Cerebellar cortex (tissue), 1 donor: ENCODE measurements around the gene PRMT9.

Experiments
- DNase-seq: peaks from one replicate; pipeline ENCODE4 v3.0.0-alpha.2; 2015; ENCODE audit warnings: low spot score

Gene PRMT9

DNA sequence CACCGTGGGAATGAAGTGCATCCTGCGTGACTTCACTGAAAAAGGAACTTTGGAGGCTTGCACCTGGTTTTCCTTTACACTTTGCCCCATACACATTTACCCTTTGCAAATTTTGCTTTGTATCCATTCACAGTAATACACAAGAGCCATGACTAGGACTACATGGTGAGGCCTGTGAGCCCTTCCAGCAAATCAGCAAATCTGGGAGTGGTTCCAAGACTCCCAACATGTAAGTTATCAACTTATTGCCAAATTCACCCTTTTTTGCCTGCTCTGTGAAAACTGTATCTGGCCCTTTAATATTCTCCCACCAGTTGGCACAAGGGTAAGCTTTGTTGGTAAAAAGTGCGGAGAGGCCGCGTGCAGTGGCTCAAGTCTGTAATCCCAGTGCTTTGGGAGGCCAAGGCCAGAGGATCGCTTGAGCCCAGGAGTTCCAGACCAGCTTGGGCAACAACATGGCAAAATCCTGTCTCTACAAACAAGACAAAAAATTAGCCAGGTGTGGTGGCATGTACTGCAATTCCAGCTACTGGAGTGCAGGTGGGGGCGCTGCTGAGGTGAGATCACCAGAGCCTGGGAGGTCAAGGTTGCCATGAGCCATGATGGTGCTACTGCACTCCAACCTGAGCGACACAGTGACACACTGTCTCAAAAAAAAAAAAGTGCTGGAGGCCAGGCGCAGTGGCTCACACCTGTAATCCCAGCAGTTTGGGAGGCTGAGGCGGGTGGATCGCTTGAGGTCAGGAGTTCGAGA is 5.0 kb downstream of the PRMT9 start:
- peak; percentile 9 for DNase-seq

- no peak for DNase-seq
These were observed 5.9 kb downstream of the PRMT9 start for GRCh38 chr4:147678106-147678505.

- no peak for DNase-seq
These were observed 9.5 kb downstream of the PRMT9 start for GRCh38 chr4:147674496-147674895.

GRCh38 chr4:147674073-147674472 is 9.9 kb downstream of the PRMT9 start:
- DNase-seq = no peak

DNA sequence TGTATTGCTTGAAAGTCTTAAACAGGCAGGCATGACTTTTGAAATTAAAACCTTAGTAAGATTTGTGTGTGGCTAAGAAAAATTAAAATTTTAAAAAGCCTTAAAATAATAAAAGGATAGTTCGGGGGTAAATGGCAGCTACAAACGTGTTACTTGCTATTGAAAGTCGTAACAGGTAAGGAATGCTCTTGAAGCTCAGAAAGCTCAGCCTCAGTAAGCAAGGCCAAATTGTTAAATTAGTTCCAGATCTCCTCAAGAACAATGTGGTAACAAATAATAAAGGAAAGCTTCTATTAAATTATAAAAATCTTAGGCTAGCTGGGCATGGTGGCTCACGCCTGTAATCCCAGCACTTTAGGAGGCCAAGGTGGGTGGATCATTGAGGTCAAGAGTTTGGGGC is 25.5 kb downstream of the PRMT9 start:
- DNase-seq = no peak

- DNase-seq = no peak
These were observed 28.3 kb downstream of the PRMT9 start for GRCh38 chr4:147655639-147656038.

DNA sequence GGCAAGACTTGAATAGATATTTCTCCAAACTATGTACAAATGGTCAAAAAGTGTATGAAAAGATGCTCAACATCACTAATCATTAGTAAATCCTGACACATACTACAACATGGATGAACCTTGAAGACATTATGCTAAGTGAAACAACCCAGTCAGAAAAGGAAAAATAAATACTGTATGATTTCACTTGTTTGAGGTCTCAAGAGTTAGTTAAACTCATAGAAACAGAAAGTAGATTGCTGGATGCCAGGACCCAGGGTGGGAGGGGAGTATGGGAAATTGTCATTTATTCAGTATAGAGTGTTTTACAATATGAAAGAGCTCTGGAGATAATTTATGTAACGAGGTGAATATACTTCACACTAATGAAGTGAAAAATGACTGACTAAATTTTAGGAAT is 32.4 kb downstream of the PRMT9 start:
- DNase-seq = no peak

GRCh38 chr4:147648656-147649055 is 35.3 kb downstream of the PRMT9 start:
- no peak for DNase-seq

- DNase-seq = no peak
These were observed 38.9 kb downstream of the PRMT9 start for GRCh38 chr4:147645099-147645498.

- DNase-seq = no peak
These were observed 39.5 kb downstream of the PRMT9 start for GRCh38 chr4:147644471-147644870.

DNA sequence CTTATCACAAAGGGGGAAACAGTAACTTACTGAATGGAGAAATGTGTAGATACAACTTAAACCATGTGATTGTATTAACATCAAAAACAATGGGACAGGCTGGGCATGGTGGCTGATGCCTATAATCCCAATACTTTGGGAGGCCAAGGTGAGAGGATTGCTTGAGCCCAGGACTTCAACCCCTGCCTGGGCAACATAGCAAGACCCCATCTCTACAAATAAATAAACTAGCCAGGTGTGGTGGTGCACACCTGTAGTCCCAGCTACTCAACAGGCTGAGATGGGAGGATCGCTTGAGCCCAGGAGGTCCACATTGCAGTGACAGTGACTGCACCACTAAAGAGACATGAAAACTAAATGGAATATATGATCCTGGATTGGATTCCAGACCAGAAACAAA is 40.3 kb downstream of the PRMT9 start:
- DNase-seq = no peak

DNA sequence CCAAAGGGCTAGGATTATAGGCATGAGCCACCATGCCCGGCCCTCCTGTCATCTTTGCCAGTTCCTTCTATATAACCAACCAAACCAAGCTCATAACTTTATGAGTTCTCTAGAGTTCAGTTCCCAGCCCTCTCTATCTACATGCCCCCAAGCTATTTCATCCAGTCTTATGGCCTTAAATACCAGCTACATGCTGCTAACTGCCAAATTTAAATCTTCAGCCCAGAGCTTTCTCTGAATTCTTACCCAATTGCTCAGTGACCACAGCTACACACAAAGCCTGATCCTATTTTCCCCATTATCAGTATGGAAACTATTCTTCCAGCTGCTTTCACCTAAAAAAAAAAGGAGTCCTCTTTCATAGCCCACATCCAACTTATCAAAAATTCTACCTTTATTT is 43.6 kb downstream of the PRMT9 start:
- no peak for DNase-seq

GRCh38 chr4:147639388-147639787 is 44.6 kb downstream of the PRMT9 start:
- no peak for DNase-seq

GRCh38 chr4:147638942-147639341 is 45.0 kb downstream of the PRMT9 start:
- no peak for DNase-seq

- DNase-seq = no peak
These were observed 45.6 kb downstream of the PRMT9 start for GRCh38 chr4:147638365-147638764.

DNA sequence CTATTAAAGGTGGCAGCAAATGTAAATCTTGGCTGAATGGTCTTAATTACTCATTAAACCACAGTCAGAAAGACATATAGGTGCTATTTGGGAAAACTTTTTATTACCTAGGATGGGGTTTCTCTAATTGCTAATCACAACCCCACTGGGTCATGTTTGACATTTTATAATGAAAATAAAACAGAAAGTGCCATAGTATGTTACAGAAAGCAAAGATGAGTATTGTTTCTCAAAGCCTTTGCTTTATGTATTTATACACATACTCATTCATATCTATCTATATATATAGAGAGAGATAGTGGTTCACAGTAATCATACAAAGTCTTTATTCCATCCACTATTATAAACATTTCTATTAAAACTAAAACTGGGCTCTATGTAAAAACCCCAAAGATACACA is 48.6 kb downstream of the PRMT9 start:
- no peak for DNase-seq

DNA sequence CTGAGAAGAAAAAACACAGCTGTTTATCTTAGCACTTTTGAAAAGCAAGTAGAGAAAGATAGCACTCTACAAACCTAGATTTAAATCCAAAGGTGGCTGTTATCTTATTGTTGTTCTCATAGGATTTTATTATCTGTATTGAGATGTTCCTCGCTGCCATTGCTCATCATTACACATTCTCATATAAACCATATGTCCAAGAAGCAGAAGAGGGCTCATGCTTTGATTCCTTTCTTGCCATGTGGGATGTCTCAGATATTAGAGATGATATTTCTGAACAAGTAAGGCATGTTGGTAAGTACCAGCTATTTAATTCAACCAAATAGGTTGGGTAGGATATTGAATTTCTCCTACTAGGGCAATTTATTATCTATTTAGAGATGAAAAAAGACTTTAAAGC is 50.3 kb downstream of the PRMT9 start:
- DNase-seq = no peak

GRCh38 chr4:147633113-147633512 is 50.9 kb downstream of the PRMT9 start:
- no peak for DNase-seq

- no peak for DNase-seq
These were observed 53.9 kb downstream of the PRMT9 start for GRCh38 chr4:147629783-147630730.

- no peak for DNase-seq
These were observed 55.5 kb downstream of the PRMT9 start for GRCh38 chr4:147628415-147628814.

DNA sequence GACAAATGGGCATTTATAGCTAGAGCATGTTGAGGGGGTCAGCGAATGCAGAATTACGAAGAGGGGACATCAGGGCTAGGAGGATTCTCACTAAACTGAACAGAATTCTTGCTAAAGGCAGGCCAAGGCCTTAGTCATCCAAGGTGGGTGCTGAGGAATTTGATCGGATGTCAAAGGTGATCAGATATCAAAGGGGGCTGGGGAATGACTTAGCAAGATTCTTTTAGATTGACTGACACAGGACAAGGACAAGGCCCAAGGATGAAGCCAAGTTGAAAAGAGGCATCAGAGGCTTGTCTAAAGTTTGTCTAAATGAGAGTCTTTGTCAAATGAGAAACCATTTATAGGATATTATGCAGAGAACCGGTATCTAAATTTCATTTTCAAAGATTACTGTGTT is 57.1 kb downstream of the PRMT9 start:
- DNase-seq = no peak

DNA sequence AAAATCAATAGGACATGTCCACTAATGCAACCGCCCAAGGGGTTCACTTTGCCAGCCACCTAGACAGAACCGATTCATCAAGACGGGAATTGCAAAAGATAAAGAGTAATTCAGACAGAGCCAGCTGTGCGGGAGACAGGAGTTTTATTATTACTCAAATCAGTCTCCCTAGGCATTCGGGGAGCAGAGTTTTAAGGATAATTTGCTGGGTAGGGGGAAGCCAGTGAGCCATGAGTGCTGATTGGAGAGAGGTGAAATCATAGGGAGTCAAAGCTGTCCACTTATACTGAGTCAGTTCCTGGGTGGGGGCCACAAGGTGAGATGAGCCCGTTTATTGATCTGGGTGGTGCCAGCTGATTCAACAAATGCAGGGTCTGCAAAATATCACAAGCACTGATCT is 58.2 kb downstream of the PRMT9 start:
- DNase-seq = no peak

DNA sequence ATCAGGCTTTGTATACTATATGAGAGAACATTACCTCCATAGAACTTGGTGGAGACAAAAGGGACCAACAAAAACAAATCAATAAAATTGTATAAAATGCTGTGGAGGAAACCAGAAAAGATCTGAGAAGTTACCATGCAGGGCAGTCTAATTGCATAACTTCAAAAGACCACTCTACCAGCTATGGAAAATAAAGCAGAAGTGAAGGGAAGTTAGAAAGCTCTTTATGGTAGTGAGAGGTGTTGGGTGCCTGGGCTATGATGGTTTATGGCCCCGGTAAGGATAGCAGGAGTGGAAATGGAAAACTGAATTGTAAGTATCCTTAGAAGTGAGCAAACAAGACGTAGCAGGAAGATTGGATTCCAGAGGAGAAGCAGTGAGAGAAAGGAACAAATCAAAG is 63.6 kb downstream of the PRMT9 start:
- DNase-seq = no peak
